Mammary epithelial cell (primary cell): ENCODE measurements around the gene THOC5.

Experiments
- EZH2 ChIP-seq: IDR thresholded peaks from 2 replicates; pipeline ENCODE4 v1.6.1; 2012; ENCODE audit warnings: low read length, inconsistent platforms, borderline replicate concordance
- TF ChIP-seq, protein P1 (sequence below), 2 donors: IDR thresholded peaks in 1 of 2; conservative IDR thresholded peaks in 1 of 2; 2 replicates each; pipeline ENCODE4 v1.5.1; 2011 to 2012; ENCODE audit warnings: inconsistent platforms in 2 of 2, low read length in 2 of 2, mild to moderate bottlenecking in 2 of 2, control low read depth in 1 of 2, low read depth in 1 of 2; ENCODE audit not compliant: insufficient read depth in 1 of 2; ENCODE audit errors: extremely low read depth in 1 of 2

DNA sequence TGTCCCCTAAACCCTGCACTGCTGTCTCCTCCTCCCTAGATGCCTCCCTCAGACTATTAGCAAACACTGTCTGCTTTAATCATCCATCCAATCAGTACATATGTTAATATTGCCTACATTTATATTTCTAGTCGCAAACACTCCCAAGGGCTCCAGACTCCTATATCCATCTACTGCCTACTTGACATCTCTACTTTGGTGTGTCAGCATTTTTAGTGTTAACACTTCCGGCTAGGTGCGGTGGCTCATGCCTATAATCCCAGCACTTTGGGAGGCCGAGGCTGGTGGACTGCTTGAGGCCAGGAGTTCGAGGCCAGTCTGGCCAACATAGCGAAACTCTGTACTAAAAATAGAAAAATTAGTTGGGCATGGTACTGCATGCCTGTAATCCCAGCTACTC, 5.5 kb upstream of the THOC5 start:
- TF ChIP-seq EZH2 = no peak
- TF ChIP-seq, protein P1, sequence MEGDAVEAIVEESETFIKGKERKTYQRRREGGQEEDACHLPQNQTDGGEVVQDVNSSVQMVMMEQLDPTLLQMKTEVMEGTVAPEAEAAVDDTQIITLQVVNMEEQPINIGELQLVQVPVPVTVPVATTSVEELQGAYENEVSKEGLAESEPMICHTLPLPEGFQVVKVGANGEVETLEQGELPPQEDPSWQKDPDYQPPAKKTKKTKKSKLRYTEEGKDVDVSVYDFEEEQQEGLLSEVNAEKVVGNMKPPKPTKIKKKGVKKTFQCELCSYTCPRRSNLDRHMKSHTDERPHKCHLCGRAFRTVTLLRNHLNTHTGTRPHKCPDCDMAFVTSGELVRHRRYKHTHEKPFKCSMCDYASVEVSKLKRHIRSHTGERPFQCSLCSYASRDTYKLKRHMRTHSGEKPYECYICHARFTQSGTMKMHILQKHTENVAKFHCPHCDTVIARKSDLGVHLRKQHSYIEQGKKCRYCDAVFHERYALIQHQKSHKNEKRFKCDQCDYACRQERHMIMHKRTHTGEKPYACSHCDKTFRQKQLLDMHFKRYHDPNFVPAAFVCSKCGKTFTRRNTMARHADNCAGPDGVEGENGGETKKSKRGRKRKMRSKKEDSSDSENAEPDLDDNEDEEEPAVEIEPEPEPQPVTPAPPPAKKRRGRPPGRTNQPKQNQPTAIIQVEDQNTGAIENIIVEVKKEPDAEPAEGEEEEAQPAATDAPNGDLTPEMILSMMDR (conservative IDR thresholded peaks at IDR 0.05 in 1 of 2, IDR thresholded peaks at IDR 0.05 in 1 of 2; ENCODE audit: extremely low read depth in 1 of 2, insufficient read depth in 1 of 2, low read depth in 1 of 2, low read length in 2 of 2) = no peak
